Measurements from ENCODE around the gene CTRB1. TPM values are rescaled to one million over a fixed set of nuclear protein-coding genes. Genes with fewer than 3 reads are reported as not detected.

Gene CTRB1
- total and polyA plus RNA-seq, 2 of the 13 experiments (the other 11 are each of a cell fraction or from before 2014, with no cell fraction given): not detected

DNA sequence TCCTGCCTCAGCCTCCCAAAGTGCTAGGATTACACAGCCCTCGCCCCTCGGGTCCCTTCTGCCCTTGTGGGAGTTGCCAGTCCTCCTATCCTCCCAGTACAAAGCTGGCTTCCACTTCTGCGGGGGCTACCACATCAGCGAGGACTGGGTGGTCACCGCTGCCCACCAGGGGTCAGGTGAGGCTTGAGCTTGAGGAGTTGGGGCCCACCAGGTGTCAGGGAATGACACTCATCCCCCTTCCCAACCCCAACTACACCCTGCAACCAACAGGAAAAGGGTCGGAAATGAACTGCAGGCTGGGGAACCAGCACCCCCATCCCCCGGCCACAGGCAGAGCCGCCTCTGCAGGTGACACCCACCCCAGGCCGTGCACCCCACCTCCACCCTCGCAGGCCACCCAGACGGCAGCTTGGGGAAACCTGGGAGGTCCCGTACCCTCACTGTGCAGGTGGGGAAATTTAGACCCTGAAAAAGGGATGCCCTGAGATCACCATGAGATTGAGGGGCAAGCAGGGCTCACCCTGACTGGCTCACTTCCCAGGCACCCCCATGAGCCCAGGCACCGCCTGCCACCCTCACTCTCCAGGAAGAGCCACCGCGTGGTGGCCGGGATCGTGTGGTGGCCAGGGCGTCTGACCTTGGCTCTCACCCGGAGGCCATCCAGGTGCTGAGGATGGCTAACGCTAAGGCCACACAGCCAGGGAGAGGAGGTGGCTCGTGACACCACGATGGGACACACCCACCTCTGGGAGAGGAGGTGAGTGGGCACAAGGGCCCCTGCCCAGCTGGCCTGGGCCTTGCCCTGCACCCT lies 8.0 kb downstream of the CTRB1 start (continued):
- TF ChIP-seq TOPORS (CRISPR knock-in tag; IDR thresholded peaks at IDR 0.05): no peak
- TF ChIP-seq TCF7L2 (IDR thresholded peaks at IDR 0.05; ENCODE audit: low read depth, low read length): no peak
- TF ChIP-seq KDM2A (CRISPR knock-in tag; IDR thresholded peaks at IDR 0.05; ENCODE audit: borderline replicate concordance, low read depth): peak; percentile 98
- no peak for TF ChIP-seq ZNF562 (CRISPR knock-in tag; IDR thresholded peaks at IDR 0.05; ENCODE audit: borderline replicate concordance)
- TF ChIP-seq RELA (CRISPR knock-in tag; IDR thresholded peaks at IDR 0.05): no peak
- TF ChIP-seq ONECUT2 (CRISPR knock-in tag; IDR thresholded peaks at IDR 0.05): no peak
- TF ChIP-seq, protein P1, sequence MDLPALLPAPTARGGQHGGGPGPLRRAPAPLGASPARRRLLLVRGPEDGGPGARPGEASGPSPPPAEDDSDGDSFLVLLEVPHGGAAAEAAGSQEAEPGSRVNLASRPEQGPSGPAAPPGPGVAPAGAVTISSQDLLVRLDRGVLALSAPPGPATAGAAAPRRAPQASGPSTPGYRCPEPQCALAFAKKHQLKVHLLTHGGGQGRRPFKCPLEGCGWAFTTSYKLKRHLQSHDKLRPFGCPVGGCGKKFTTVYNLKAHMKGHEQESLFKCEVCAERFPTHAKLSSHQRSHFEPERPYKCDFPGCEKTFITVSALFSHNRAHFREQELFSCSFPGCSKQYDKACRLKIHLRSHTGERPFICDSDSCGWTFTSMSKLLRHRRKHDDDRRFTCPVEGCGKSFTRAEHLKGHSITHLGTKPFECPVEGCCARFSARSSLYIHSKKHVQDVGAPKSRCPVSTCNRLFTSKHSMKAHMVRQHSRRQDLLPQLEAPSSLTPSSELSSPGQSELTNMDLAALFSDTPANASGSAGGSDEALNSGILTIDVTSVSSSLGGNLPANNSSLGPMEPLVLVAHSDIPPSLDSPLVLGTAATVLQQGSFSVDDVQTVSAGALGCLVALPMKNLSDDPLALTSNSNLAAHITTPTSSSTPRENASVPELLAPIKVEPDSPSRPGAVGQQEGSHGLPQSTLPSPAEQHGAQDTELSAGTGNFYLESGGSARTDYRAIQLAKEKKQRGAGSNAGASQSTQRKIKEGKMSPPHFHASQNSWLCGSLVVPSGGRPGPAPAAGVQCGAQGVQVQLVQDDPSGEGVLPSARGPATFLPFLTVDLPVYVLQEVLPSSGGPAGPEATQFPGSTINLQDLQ (CRISPR knock-in tag; IDR thresholded peaks at IDR 0.05): no peak
- no peak for TF ChIP-seq NR2F1 (CRISPR knock-in tag; IDR thresholded peaks at IDR 0.05)
- TF ChIP-seq SIN3A (IDR thresholded peaks at IDR 0.05; ENCODE audit: borderline replicate concordance, low read depth, low read length): no peak
- peak; percentile 16; the same call in 1 of the 2 replicates for TF ChIP-seq ZNF768 (CRISPR knock-in tag; IDR thresholded peaks at IDR 0.05)
- TF ChIP-seq ZNF121 (CRISPR knock-in tag; IDR thresholded peaks at IDR 0.05): no peak
- TF ChIP-seq ZSCAN22 (CRISPR knock-in tag; IDR thresholded peaks at IDR 0.05): no peak
- no peak for TF ChIP-seq RBAK (CRISPR knock-in tag; IDR thresholded peaks at IDR 0.05)
- TF ChIP-seq, protein P2, sequence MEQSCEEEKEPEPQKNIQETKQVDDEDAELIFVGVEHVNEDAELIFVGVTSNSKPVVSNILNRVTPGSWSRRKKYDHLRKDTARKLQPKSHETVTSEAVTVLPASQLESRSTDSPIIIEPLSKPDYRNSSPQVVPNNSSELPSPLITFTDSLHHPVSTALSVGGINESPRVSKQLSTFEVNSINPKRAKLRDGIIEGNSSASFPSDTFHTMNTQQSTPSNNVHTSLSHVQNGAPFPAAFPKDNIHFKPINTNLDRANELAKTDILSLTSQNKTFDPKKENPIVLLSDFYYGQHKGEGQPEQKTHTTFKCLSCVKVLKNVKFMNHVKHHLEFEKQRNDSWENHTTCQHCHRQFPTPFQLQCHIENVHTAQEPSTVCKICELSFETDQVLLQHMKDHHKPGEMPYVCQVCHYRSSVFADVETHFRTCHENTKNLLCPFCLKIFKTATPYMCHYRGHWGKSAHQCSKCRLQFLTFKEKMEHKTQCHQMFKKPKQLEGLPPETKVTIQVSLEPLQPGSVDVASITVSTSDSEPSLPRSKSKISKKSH (CRISPR knock-in tag; IDR thresholded peaks at IDR 0.05; ENCODE audit: borderline replicate concordance): no peak
- no peak for TF ChIP-seq ETV6 (CRISPR knock-in tag; conservative IDR thresholded peaks at IDR 0.05)
- no peak for TF ChIP-seq ZNF382 (CRISPR knock-in tag; IDR thresholded peaks at IDR 0.05; ENCODE audit: borderline replicate concordance)
- peak; percentile 15; the same call in 1 of the 2 replicates for TF ChIP-seq RXRA (CRISPR knock-in tag; IDR thresholded peaks at IDR 0.05)
- no peak for TF ChIP-seq ARHGAP35 (CRISPR knock-in tag; IDR thresholded peaks at IDR 0.05; ENCODE audit: borderline replicate concordance)
- TF ChIP-seq, protein P3, sequence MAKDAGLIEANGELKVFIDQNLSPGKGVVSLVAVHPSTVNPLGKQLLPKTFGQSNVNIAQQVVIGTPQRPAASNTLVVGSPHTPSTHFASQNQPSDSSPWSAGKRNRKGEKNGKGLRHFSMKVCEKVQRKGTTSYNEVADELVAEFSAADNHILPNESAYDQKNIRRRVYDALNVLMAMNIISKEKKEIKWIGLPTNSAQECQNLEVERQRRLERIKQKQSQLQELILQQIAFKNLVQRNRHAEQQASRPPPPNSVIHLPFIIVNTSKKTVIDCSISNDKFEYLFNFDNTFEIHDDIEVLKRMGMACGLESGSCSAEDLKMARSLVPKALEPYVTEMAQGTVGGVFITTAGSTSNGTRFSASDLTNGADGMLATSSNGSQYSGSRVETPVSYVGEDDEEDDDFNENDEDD (CRISPR knock-in tag; IDR thresholded peaks at IDR 0.05; ENCODE audit: borderline replicate concordance): no peak
- no peak for TF ChIP-seq ZNF7 (CRISPR knock-in tag; IDR thresholded peaks at IDR 0.05)
- TF ChIP-seq ATF1 (CRISPR knock-in tag; IDR thresholded peaks at IDR 0.05): no peak
